SK-N-SH (cell line): ENCODE measurements around the gene NEMP2. TPM values are rescaled to one million over a fixed set of nuclear protein-coding genes. Genes with fewer than 3 reads are reported as not detected.
A peak's percentile ranks its signal among the peaks of the same experiment; 100 is the strongest.

ENCODE experiments used
- CTCF ChIA-PET: fragments of 300-600, 350-600 bp; formaldehyde crosslinking; extraction: SDS; loops from one replicate; lab custom pipeline; 2021; lab: Yijun Ruan, JAX
- POLR2A ChIA-PET: fragments of 350-600 bp; sonication (Branson Sonifier 250); formaldehyde crosslinking; extraction: SDS; loops from one replicate; lab custom pipeline; 2020; ENCODE audit warnings: antibody characterized with exemption, inconsistent platforms; lab: Yijun Ruan, JAX
- DNase-seq: peaks from one replicate; pipeline ENCODE4 v3.0.0; 2012
- H2AFZ ChIP-seq: fragments of 200-600 bp; sonication (generic); 2 replicates; pipeline ENCODE4 v1.8.1; 2016; ENCODE audit warnings: antibody characterized with exemption, mild to moderate bottlenecking, low read depth
- H3F3A ChIP-seq: fragments of 200-600 bp; sonication (generic); replicated peaks from 2 replicates; pipeline ENCODE3; 2016; ENCODE audit warnings: antibody characterized with exemption, mild to moderate bottlenecking; ENCODE audit not compliant: insufficient read depth
- H3K27ac ChIP-seq, 2 experiments: fragments of 200-500 bp in 1 of 2; fragments of 200-600 bp in 1 of 2; sonication (Bioruptor generic) in 1 of 2; sonication (generic), shearing (Covaris generic) in 1 of 2; 2 replicates each; pipeline versions ENCODE4 v1.5.1 to v1.6.1; 2014 to 2016; ENCODE audit warnings: low read depth in 2 of 2, inconsistent platforms in 1 of 2, low read length in 1 of 2, mild to moderate bottlenecking in 1 of 2, mixed read lengths in 1 of 2
- H3K27me3 ChIP-seq: fragments of 200-600 bp; sonication (generic), shearing (Covaris generic); 2 replicates; pipeline ENCODE4 v1.6.1; 2016; ENCODE audit warnings: mixed run types; ENCODE audit not compliant: insufficient read depth
- H3K36me3 ChIP-seq, 2 experiments: fragments of 200-500 bp in 1 of 2; fragments of 200-600 bp in 1 of 2; sonication (Bioruptor generic) in 1 of 2; sonication (generic) in 1 of 2; replicated peaks in 1 of 2; 2 replicates each; pipeline versions ENCODE3 to v1.5.1; 2014 to 2016; ENCODE audit warnings: low read length in 1 of 2, mild to moderate bottlenecking in 1 of 2; ENCODE audit not compliant: insufficient read depth in 2 of 2, control insufficient read depth in 1 of 2
- H3K4me1 ChIP-seq, 2 experiments: fragments of 200-500 bp in 1 of 2; fragments of 200-600 bp in 1 of 2; sonication (Bioruptor generic) in 1 of 2; sonication (generic), shearing (Covaris generic) in 1 of 2; 2 replicates each; pipeline versions ENCODE4 v1.5.1 to v1.6.1; 2014 to 2016; ENCODE audit warnings: low read depth in 1 of 2, low read length in 1 of 2, mixed run types in 1 of 2; ENCODE audit not compliant: insufficient read depth in 2 of 2, control insufficient read depth in 1 of 2
- H3K4me2 ChIP-seq: fragments of 200-600 bp; sonication (generic), shearing (Covaris generic); 2 replicates; pipeline ENCODE4 v1.6.1; 2017; ENCODE audit warnings: mixed run types
- H3K4me3 ChIP-seq, 2 experiments: fragments of 200-500 bp in 1 of 2; fragments of 200-600 bp in 1 of 2; sonication (Bioruptor generic) in 1 of 2; sonication (generic), shearing (Covaris generic) in 1 of 2; 2 replicates each; pipeline versions ENCODE4 v1.5.1 to v1.8.1; 2014 to 2016; ENCODE audit warnings: low read depth in 2 of 2, inconsistent platforms in 1 of 2, low read length in 1 of 2, mild to moderate bottlenecking in 1 of 2, mixed read lengths in 1 of 2, moderate library complexity in 1 of 2
- H3K79me2 ChIP-seq: fragments of 200-600 bp; sonication (generic); 2 replicates; pipeline ENCODE4 v1.8.1; 2017; ENCODE audit warnings: mild to moderate bottlenecking; ENCODE audit not compliant: insufficient read depth
- H3K9ac ChIP-seq: fragments of 200-600 bp; sonication (generic); 2 replicates; pipeline ENCODE4 v1.6.1; 2017; ENCODE audit warnings: mixed run types
- H3K9me2 ChIP-seq: fragments of 200-600 bp; sonication (generic); 2 replicates; pipeline ENCODE4 v1.6.1; 2017; ENCODE audit warnings: mixed run types
- H3K9me3 ChIP-seq: fragments of 200-600 bp; sonication (generic); 2 replicates; pipeline ENCODE4 v1.6.1; 2017; ENCODE audit warnings: mixed run types, mild to moderate bottlenecking, moderate library complexity
- H4K20me1 ChIP-seq: fragments of 200-600 bp; sonication (generic); 2 replicates; pipeline ENCODE4 v1.6.1; 2017; ENCODE audit warnings: mild to moderate bottlenecking, mixed run types; ENCODE audit not compliant: insufficient read depth
- ELF1 ChIP-seq: IDR thresholded peaks from 2 replicates; pipeline ENCODE4 v1.4.0; 2012
- EZH2phosphoT487 ChIP-seq: fragments of 200-600 bp; sonication (generic); IDR thresholded peaks from 2 replicates; pipeline ENCODE4 v1.6.1; 2017; ENCODE audit warnings: low read depth, mixed run types, mild to moderate bottlenecking, antibody characterized with exemption, moderate library complexity, borderline replicate concordance
- FOSL2 ChIP-seq: IDR thresholded peaks from 2 replicates; pipeline ENCODE4 v1.4.0; 2012; ENCODE audit warnings: low read depth, mild to moderate bottlenecking, moderate library complexity, borderline replicate concordance
- FOXM1 ChIP-seq: IDR thresholded peaks from 2 replicates; pipeline ENCODE4 v1.4.0; 2012; ENCODE audit warnings: low read depth, mild to moderate bottlenecking
- GABPA ChIP-seq: IDR thresholded peaks from 2 replicates; pipeline ENCODE4 v1.4.0; 2012; ENCODE audit warnings: low read depth, mild to moderate bottlenecking
- IRF3 ChIP-seq: fragments of 150-350 bp; IDR thresholded peaks from 2 replicates; pipeline ENCODE4 v1.6.1; 2016; ENCODE audit warnings: mild to moderate bottlenecking, low read depth, low read length
- MEF2A ChIP-seq: IDR thresholded peaks from 2 replicates; pipeline ENCODE4 v1.4.0; 2012; ENCODE audit warnings: low read depth, borderline replicate concordance
- NFIC ChIP-seq: IDR thresholded peaks from 2 replicates; pipeline ENCODE4 v1.4.0; 2012; ENCODE audit warnings: borderline replicate concordance
- RCOR1 ChIP-seq: fragments of 150-350 bp; IDR thresholded peaks from 2 replicates; pipeline ENCODE4 v1.6.1; 2017; ENCODE audit warnings: antibody characterized with exemption, low read length
- REST ChIP-seq: IDR thresholded peaks from 2 replicates; pipeline ENCODE4 v1.6.1; 2012; ENCODE audit warnings: mild to moderate bottlenecking, low read depth, low read length, moderate library complexity
- TEAD4 ChIP-seq: IDR thresholded peaks from 2 replicates; pipeline ENCODE4 v1.4.0; 2012; ENCODE audit warnings: mild to moderate bottlenecking, borderline replicate concordance; ENCODE audit not compliant: insufficient read depth
- USF1 ChIP-seq: IDR thresholded peaks from 2 replicates; pipeline ENCODE4 v1.4.0; 2012; ENCODE audit warnings: low read depth, borderline replicate concordance
- USF2 ChIP-seq: fragments of 150-350 bp; IDR thresholded peaks from 2 replicates; pipeline ENCODE4 v1.6.1; 2017; ENCODE audit warnings: antibody characterized with exemption, low read length, low read depth, borderline replicate concordance
- WGBS: methylation state at CpG from one replicate; pipeline ENCODE4 v1.1.6; 2017; ENCODE audit warnings: low lambda C conversion rate; 5-methylcytosine and 5-hydroxymethylcytosine counted together
- polyA plus RNA-seq, 3 experiments: library from polyadenylated mRNA; depleted of rRNA; stranded (reverse); fragments of >200 nt; gene quantifications; 2 replicates each; pipeline ENCODE4 v1.2.3, GENCODE V29; 2012
- TF ChIP-seq, protein P1 (sequence below): IDR thresholded peaks from 2 replicates; pipeline ENCODE4 v1.4.0; 2012; ENCODE audit warnings: low read depth, borderline replicate concordance
- TF ChIP-seq, protein P2 (sequence below): IDR thresholded peaks from 2 replicates; pipeline ENCODE4 v1.4.0; 2012; ENCODE audit warnings: low read depth
- TF ChIP-seq, protein P3 (sequence below): IDR thresholded peaks from 2 replicates; pipeline ENCODE4; 2012

The NEMP2 gene
- polyA plus RNA-seq, 1 of the 3 experiments (the other 2 are of a cell fraction), result 2.0 TPM

GRCh38 chr2:190533175-190533967 is 1.2 kb downstream of the NEMP2 start:
- Histone ChIP-seq H4K20me1 (no peaks in the 10 kb centered on the region), H3K4me1 (peaks cover 4 to 7% of the 10 kb centered on the region in 2 experiments; a peak in 3 of 4 replicates), H3K4me3 (peak overlapping the region in 1 of 2 experiments; percentile 76; a peak in 2 of 4 replicates), H3F3A (peaks cover 5% of the 10 kb centered on the region), H3K79me2 (no peaks in the 10 kb centered on the region), H2AFZ (peak overlapping the region; percentile 98), H3K9me2 (no peaks in the 10 kb centered on the region), H3K9ac (peak overlapping the region; percentile 85; the same call in 1 of the 2 replicates), H3K4me2 (peak overlapping the region; percentile 84), H3K36me3 (no peaks in the 10 kb centered on the region), H3K27ac (no peak overlapping the region; a peak in 1 of 4 replicates), H3K9me3 (no peaks in the 10 kb centered on the region), H3K27me3 (no peaks in the 10 kb centered on the region)
- 96% methylated on average over 10 of the region's 10 CpGs for WGBS
- DNase-seq, result peak; percentile 17
- POLR2A ChIA-PET, result interaction anchor here (1.2 kb wide), 1 partner anchor 273 kb away, joined by 4 read pairs; no protein-coding TSS in a partner anchor
- CTCF ChIA-PET, result interaction anchor here (0.7 to 1.1 kb wide), 3 partner anchors 40 to 444 kb away, joined by 3 to 4 read pairs (median 3); no protein-coding TSS in a partner anchor
- TF ChIP-seq USF1, result no peak
- no peak for TF ChIP-seq TEAD4
- TF ChIP-seq, protein P1, sequence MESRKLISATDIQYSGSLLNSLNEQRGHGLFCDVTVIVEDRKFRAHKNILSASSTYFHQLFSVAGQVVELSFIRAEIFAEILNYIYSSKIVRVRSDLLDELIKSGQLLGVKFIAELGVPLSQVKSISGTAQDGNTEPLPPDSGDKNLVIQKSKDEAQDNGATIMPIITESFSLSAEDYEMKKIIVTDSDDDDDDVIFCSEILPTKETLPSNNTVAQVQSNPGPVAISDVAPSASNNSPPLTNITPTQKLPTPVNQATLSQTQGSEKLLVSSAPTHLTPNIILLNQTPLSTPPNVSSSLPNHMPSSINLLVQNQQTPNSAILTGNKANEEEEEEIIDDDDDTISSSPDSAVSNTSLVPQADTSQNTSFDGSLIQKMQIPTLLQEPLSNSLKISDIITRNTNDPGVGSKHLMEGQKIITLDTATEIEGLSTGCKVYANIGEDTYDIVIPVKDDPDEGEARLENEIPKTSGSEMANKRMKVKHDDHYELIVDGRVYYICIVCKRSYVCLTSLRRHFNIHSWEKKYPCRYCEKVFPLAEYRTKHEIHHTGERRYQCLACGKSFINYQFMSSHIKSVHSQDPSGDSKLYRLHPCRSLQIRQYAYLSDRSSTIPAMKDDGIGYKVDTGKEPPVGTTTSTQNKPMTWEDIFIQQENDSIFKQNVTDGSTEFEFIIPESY, result no peak
- no peak for TF ChIP-seq USF2
- TF ChIP-seq FOSL2, result no peak
- TF ChIP-seq, protein P2, sequence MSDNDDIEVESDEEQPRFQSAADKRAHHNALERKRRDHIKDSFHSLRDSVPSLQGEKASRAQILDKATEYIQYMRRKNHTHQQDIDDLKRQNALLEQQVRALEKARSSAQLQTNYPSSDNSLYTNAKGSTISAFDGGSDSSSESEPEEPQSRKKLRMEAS, result no peak
- no peak for TF ChIP-seq GABPA
- no peak for TF ChIP-seq RCOR1
- no peak for TF ChIP-seq EZH2phosphoT487
- TF ChIP-seq IRF3, result no peak
- no peak for TF ChIP-seq ELF1
- no peak for TF ChIP-seq MEF2A
- TF ChIP-seq FOXM1, result no peak
- TF ChIP-seq NFIC, result no peak
- TF ChIP-seq REST, result no peak
- TF ChIP-seq, protein P3, sequence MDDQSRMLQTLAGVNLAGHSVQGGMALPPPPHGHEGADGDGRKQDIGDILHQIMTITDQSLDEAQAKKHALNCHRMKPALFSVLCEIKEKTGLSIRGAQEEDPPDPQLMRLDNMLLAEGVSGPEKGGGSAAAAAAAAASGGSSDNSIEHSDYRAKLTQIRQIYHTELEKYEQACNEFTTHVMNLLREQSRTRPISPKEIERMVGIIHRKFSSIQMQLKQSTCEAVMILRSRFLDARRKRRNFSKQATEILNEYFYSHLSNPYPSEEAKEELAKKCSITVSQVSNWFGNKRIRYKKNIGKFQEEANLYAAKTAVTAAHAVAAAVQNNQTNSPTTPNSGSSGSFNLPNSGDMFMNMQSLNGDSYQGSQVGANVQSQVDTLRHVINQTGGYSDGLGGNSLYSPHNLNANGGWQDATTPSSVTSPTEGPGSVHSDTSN, result no peak
- TF ChIP-seq, all 33 proteins: peak for 0
